ENCODE results near the gene CAD.

GRCh38 chr2:27201675-27202074 lies 15.5 kb upstream of the CAD start:
- TF ChIP-seq, protein P1, sequence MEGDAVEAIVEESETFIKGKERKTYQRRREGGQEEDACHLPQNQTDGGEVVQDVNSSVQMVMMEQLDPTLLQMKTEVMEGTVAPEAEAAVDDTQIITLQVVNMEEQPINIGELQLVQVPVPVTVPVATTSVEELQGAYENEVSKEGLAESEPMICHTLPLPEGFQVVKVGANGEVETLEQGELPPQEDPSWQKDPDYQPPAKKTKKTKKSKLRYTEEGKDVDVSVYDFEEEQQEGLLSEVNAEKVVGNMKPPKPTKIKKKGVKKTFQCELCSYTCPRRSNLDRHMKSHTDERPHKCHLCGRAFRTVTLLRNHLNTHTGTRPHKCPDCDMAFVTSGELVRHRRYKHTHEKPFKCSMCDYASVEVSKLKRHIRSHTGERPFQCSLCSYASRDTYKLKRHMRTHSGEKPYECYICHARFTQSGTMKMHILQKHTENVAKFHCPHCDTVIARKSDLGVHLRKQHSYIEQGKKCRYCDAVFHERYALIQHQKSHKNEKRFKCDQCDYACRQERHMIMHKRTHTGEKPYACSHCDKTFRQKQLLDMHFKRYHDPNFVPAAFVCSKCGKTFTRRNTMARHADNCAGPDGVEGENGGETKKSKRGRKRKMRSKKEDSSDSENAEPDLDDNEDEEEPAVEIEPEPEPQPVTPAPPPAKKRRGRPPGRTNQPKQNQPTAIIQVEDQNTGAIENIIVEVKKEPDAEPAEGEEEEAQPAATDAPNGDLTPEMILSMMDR (IDR thresholded peaks at IDR 0.05; ENCODE audit: extremely low read depth in 1 of 2, insufficient read depth in 1 of 2, low read depth in 1 of 2, low read length in 2 of 2): no peak
- TF ChIP-seq POLR2A (IDR thresholded peaks at IDR 0.05; ENCODE audit: low read depth, low read length) (no peak), EZH2 (IDR thresholded peaks at IDR 0.05; ENCODE audit: borderline replicate concordance, low read depth, low read length, severe bottlenecking) (no peak), POLR2AphosphoS5 (IDR thresholded peaks at IDR 0.05; ENCODE audit: insufficient read depth, low read depth, low read length) (no peak), MAX (IDR thresholded peaks at IDR 0.05; ENCODE audit: insufficient read depth, insufficient read length) (no peak)
